HG03025 (cell line): ENCODE results near the gene PADI1.

Experiments used
- ATAC-seq: cut with Tn5 transposase; IDR thresholded peaks from one replicate; pipeline ENCODE4 v1.9.1; 2021; ENCODE audit warnings: mild to moderate bottlenecking, moderate library complexity; ENCODE audit not compliant: unreplicated experiment, low FRiP score

Gene PADI1

GRCh38 chr1:17292299-17293160 lies 87.6 kb downstream of the PADI1 start:
- no peak for ATAC-seq

- no peak for ATAC-seq
Observed at GRCh38 chr1:17293681-17294425, 88.9 kb downstream of the PADI1 start.

- ATAC-seq: no peak
Observed at GRCh38 chr1:17295292-17295691, 90.4 kb downstream of the PADI1 start.
